ENCODE data around the gene ANLN.
"Not testable (repeated sequence)": the region's sequence is repeated elsewhere in the genome, so short reads cannot be mapped to it uniquely, and the experiment has no call there.

Gene ANLN

GRCh38 chr7:36466001-36466400 lies 76.3 kb downstream of the ANLN start:
- not testable (repeated sequence) for DNase-seq (ENCODE audit: low spot score)

- DNase-seq (ENCODE audit: low spot score): no peak
Measured at GRCh38 chr7:36468370-36469101, 78.9 kb downstream of the ANLN start.

GRCh38 chr7:36469236-36469635 lies 79.6 kb downstream of the ANLN start:
- DNase-seq (ENCODE audit: low spot score): no peak

- DNase-seq (ENCODE audit: low spot score): no peak
Measured at GRCh38 chr7:36472141-36472729, 82.6 kb downstream of the ANLN start.

- DNase-seq (ENCODE audit: low spot score): peak; percentile 13
Measured at GRCh38 chr7:36473454-36474282, 84.0 kb downstream of the ANLN start.

GRCh38 chr7:36474283-36475010 lies 84.8 kb downstream of the ANLN start:
- DNase-seq (ENCODE audit: low spot score): peak; percentile 22

GRCh38 chr7:36475011-36475342 lies 85.3 kb downstream of the ANLN start:
- DNase-seq (ENCODE audit: low spot score): no peak

- DNase-seq (ENCODE audit: low spot score): no peak
Measured at GRCh38 chr7:36475381-36475780, 85.7 kb downstream of the ANLN start.

- DNase-seq (ENCODE audit: low spot score): no peak
Measured at GRCh38 chr7:36478745-36479144, 89.1 kb downstream of the ANLN start.

GRCh38 chr7:36483853-36484252 lies 94.2 kb downstream of the ANLN start:
- not testable (repeated sequence) for DNase-seq (ENCODE audit: low spot score)

- no peak for DNase-seq (ENCODE audit: low spot score)
Measured at GRCh38 chr7:36484265-36484664, 94.6 kb downstream of the ANLN start.

GRCh38 chr7:36486336-36486735 lies 96.7 kb downstream of the ANLN start:
- no peak for DNase-seq (ENCODE audit: low spot score)

GRCh38 chr7:36487756-36488336 lies 98.2 kb downstream of the ANLN start:
- DNase-seq (ENCODE audit: low spot score): peak; percentile 51

GRCh38 chr7:36488672-36489071 lies 99.0 kb downstream of the ANLN start:
- not testable (repeated sequence) for DNase-seq (ENCODE audit: low spot score)

- no peak for DNase-seq (ENCODE audit: low spot score)
Measured at GRCh38 chr7:36490419-36490830, 100.8 kb downstream of the ANLN start.

- no peak for DNase-seq (ENCODE audit: low spot score)
Measured at GRCh38 chr7:36491317-36491716, 101.7 kb downstream of the ANLN start.

GRCh38 chr7:36496576-36496975 lies 106.9 kb downstream of the ANLN start:
- no peak for DNase-seq (ENCODE audit: low spot score)

GRCh38 chr7:36497176-36497575 lies 107.5 kb downstream of the ANLN start:
- DNase-seq (ENCODE audit: low spot score): not testable (repeated sequence)

- no peak for DNase-seq (ENCODE audit: low spot score)
Measured at GRCh38 chr7:36497775-36498174, 108.1 kb downstream of the ANLN start.

Data from AG08395 (cell line).